GM12878 (cell line): ENCODE measurements around the gene ETNPPL. TPM values are rescaled to one million over a fixed set of nuclear protein-coding genes. Genes with fewer than 3 reads are reported as not detected.

ENCODE experiments used
- ATAC-seq: fragments of 200-7000 bp; cut with Tn5 transposase; 3 replicates; pipeline ENCODE4 v1.9.1; 2020; ENCODE audit warnings: mild to moderate bottlenecking, moderate library complexity
- BruUV-seq: library from RNA; stranded (reverse); fragments of 400-500 nt; replicated peaks from 2 replicates; lab custom pipeline; 2021; lab: Mats Ljungman, UMichigan
- CTCF ChIA-PET: fragments of 300-600 bp; sonication (Branson Sonifier 250); formaldehyde crosslinking; extraction: SDS; loops from one replicate; lab custom pipeline; 2021; ENCODE audit warnings: inconsistent platforms; lab: Yijun Ruan, JAX
- POLR2A ChIA-PET: fragments of 350-600 bp; formaldehyde crosslinking; extraction: SDS; loops from one replicate; lab custom pipeline; 2021; ENCODE audit warnings: inconsistent platforms; lab: Charles Lee
- RAD21 ChIA-PET: fragments of 300-600 bp; sonication (Branson Sonifier 250); formaldehyde crosslinking; loops from one replicate; lab custom pipeline; 2023; ENCODE audit warnings: antibody characterized with exemption; ENCODE audit not compliant: unreplicated experiment; lab: Charles Lee
- SMC1A ChIA-PET: fragments of 300-600 bp; sonication (Branson Sonifier 250); formaldehyde crosslinking; loops from one replicate; lab custom pipeline; 2023; ENCODE audit not compliant: unreplicated experiment, uncharacterized antibody; lab: Charles Lee
- DNase-seq: peaks from one replicate; pipeline ENCODE4 v3.0.0-alpha.2; 2011; ENCODE audit warnings: low read depth, low spot score
- FAIRE-seq: peaks from 3 replicates; lab custom pipeline; 2011; peaks lifted over from hg19 to GRCh38; lab: Jason Lieb, UNC
- H2AFZ ChIP-seq: 2 replicates; pipeline ENCODE4 v1.6.0; 2011; ENCODE audit warnings: low read depth, low read length, control low read depth; ENCODE audit not compliant: control insufficient read depth
- H3K27ac ChIP-seq: 2 replicates; pipeline ENCODE4 v1.5.1; 2011; ENCODE audit warnings: control low read depth; ENCODE audit not compliant: control insufficient read depth, insufficient read depth
- H3K27me3 ChIP-seq, 2 experiments: replicated peaks in 1 of 2; 2 replicates each; pipeline versions ENCODE4 v1.6.0 to v1.6.1; 2011; ENCODE audit warnings: low read length in 1 of 2; ENCODE audit not compliant: control insufficient read depth in 2 of 2, insufficient read depth in 2 of 2
- H3K36me3 ChIP-seq, 2 experiments: 2 replicates each; pipeline ENCODE4 v1.5.1; 2011; ENCODE audit warnings: low read length in 1 of 2; ENCODE audit not compliant: control insufficient read depth in 2 of 2, insufficient read depth in 2 of 2
- H3K4me1 ChIP-seq: 2 replicates; pipeline ENCODE4 v1.6.1; 2011; ENCODE audit warnings: mild to moderate bottlenecking, low read length, moderate library complexity, mixed read lengths; ENCODE audit not compliant: control insufficient read depth, insufficient read depth
- H3K4me2 ChIP-seq: 2 replicates; pipeline ENCODE4 v1.6.0; 2011; ENCODE audit warnings: control low read depth; ENCODE audit not compliant: control insufficient read depth, insufficient read depth
- H3K4me3 ChIP-seq: fragments of 200-600 bp; sonication (generic); 2 replicates; pipeline ENCODE4 v1.5.1; 2016
- H3K79me2 ChIP-seq: 2 replicates; pipeline ENCODE4 v1.6.0; 2011; ENCODE audit warnings: low read length; ENCODE audit not compliant: control insufficient read depth, insufficient read depth
- H3K9ac ChIP-seq: 2 replicates; pipeline ENCODE4 v1.8.0; 2011; ENCODE audit warnings: low read length, control low read depth, mixed read lengths; ENCODE audit not compliant: control insufficient read depth, insufficient read depth
- H3K9me3 ChIP-seq: replicated peaks from 3 replicates; pipeline ENCODE4 v1.5.1; 2011; ENCODE audit warnings: mild to moderate bottlenecking, low read length; ENCODE audit not compliant: control insufficient read depth, insufficient read depth
- H4K20me1 ChIP-seq: 2 replicates; pipeline ENCODE4 v1.6.0; 2011; ENCODE audit not compliant: control insufficient read depth, insufficient read depth
- EZH2 ChIP-seq: IDR thresholded peaks from 2 replicates; pipeline ENCODE4 v1.6.1; 2012; ENCODE audit warnings: low read depth, mild to moderate bottlenecking, control low read depth, inconsistent platforms, low read length, borderline replicate concordance; ENCODE audit not compliant: control insufficient read depth
- IKZF2 ChIP-seq, 2 experiments: fragments of 450-650 bp; IDR thresholded peaks; 2 replicates each; pipeline ENCODE4 v1.6.1; 2017; ENCODE audit warnings: mild to moderate bottlenecking in 2 of 2, moderate library complexity in 2 of 2
- PML ChIP-seq: IDR thresholded peaks from 2 replicates; pipeline ENCODE4 v1.6.1; 2012; ENCODE audit warnings: low read length, inconsistent platforms
- RB1 ChIP-seq: fragments of 450-650 bp; formaldehyde crosslinking; IDR thresholded peaks from 2 replicates; pipeline ENCODE4 v1.6.1; 2017; ENCODE audit warnings: mild to moderate bottlenecking, borderline replicate concordance
- SIN3A ChIP-seq: IDR thresholded peaks from 2 replicates; pipeline ENCODE4 v1.6.1; 2012; ENCODE audit warnings: low read depth, low read length, improper control_type of control experiment
- SMARCA5 ChIP-seq: fragments of 450-650 bp; IDR thresholded peaks from 2 replicates; pipeline ENCODE4 v1.6.1; 2017; ENCODE audit warnings: mild to moderate bottlenecking
- SREBF1 ChIP-seq: IDR thresholded peaks from 2 replicates; pipeline ENCODE4 v1.6.1; 2012; ENCODE audit warnings: mild to moderate bottlenecking, low read length
- STAT1 ChIP-seq: fragments of 450-650 bp; conservative IDR thresholded peaks from 2 replicates; pipeline ENCODE4 v1.6.1; 2014; ENCODE audit warnings: antibody characterized with exemption, mild to moderate bottlenecking
- ZNF384 ChIP-seq: IDR thresholded peaks from 2 replicates; pipeline ENCODE4 v1.6.1; 2012; ENCODE audit warnings: low read depth, mild to moderate bottlenecking, low read length, improper control_type of control experiment, borderline replicate concordance
- WGBS: methylation state at CpG from one replicate; pipeline ENCODE4 v1.1.6; 2016; ENCODE audit warnings: low lambda C conversion rate; ENCODE audit not compliant: insufficient replicate concordance, insufficient coverage; ENCODE audit errors: missing lambda C conversion rate; 5-methylcytosine and 5-hydroxymethylcytosine counted together
- in situ Hi-C: fragments of 300-500 bp; cut with MboI; formaldehyde crosslinking; loops from 9 replicates; pipeline ENCODE4 v1.14.3; 2018; ENCODE audit warnings: mixed read lengths
- intact Hi-C: fragments of 100-400 bp; cut with micrococcal nuclease; formaldehyde crosslinking; loops from one replicate; pipeline ENCODE4 v1.14.2; 2022; ENCODE audit not compliant: unreplicated experiment
- polyA plus RNA-seq, 11 experiments: library from polyadenylated mRNA; depleted of rRNA in 4 of 11; unstranded in 6 of 11; stranded (reverse) in 5 of 11; fragments of >200 nt; fragmentation: Nextera tagmentation in 4 of 11; fragmentation: Illumina TruSeq in 1 of 11; extraction: Ambion mirVana in 4 of 11; extraction: Trizol in 1 of 11; gene quantifications; 1 replicate in 1 of 11; 2 replicates in 10 of 11; pipeline versions ENCODE4 v1.2.1 to v1.2.3, GENCODE V29; 2011 to 2016; ENCODE audit warnings: inconsistent platforms in 2 of 11, missing spikeins in 2 of 11, low read depth in 1 of 11
- total RNA-seq, 4 experiments: library from RNA; depleted of rRNA in 3 of 4; stranded (reverse); fragments of >200 nt in 3 of 4; fragmentation: Illumina TruSeq in 1 of 4; extraction: Trizol in 1 of 4; gene quantifications; 2 replicates each; pipeline versions ENCODE4 v1.2.1 to v1.2.3, GENCODE V29; 2013 to 2021
- TF ChIP-seq, protein P1 (sequence below): IDR thresholded peaks from 2 replicates; pipeline ENCODE4 v1.6.1; 2012; ENCODE audit warnings: low read depth, low read length, improper control_type of control experiment

Gene ETNPPL
- total and polyA plus RNA-seq, 10 of the 15 experiments (the other 5 are each of a cell fraction or from before 2014, with no cell fraction given) = not detected

DNA sequence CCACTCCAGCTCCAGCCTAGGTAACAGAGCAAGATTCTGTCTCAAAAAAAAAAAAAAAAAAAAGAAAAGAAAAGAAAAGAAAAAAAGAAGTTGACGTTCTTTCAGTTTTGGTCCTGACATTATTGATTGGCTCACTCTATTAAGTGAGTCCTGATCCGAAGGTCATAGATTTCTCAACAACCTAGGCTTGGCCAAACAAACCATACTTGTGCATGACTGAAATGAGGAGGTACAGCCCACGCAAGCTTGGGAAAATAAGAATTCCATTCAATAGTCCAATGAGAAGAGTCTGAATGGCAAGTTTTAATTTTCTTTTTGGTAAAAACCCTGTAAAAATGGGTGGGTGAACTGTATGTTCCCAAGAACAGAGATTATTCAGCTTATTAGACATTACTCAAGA is 3.2 kb upstream of the ETNPPL start (continued):
- no peak for TF ChIP-seq IKZF2 (IDR thresholded peaks at IDR 0.05)

DNA sequence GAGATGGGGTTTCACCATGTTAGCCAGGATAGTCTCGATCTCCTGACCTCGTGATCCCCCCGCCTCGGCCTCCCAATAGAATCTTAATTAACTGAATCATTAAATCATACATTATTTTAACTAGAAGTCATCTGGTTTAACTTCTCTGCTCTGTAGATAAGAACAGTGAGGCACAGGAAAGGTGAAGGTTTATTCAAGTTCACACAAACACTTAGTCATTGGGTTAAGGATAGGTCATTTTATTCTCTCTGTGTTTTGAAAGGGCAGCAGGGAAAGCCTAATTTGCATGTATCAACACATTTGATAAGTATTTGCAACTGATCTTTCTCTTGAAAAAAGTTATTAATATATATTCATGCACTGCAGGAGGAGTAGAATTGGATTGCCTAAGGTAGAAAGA is 1.1 kb upstream of the ETNPPL start:
- 24% methylated on average over 4 of the region's 4 CpGs for WGBS
- DNase-seq = no peak
- no peak overlapping the region for H2AFZ ChIP-seq
- BruUV-seq = no TSS peak
- FAIRE-seq = no peak
- CTCF ChIA-PET = no interaction called here
- no peak overlapping the region for H3K4me3 ChIP-seq
- no peak overlapping the region for H3K9ac ChIP-seq
- peaks cover 0 to 11% of the 10 kb centered on the region in 2 experiments; a peak in 3 of 4 replicates for H3K27me3 ChIP-seq
- no peaks in the 10 kb centered on the region for H3K4me1 ChIP-seq
- SMC1A ChIA-PET = no interaction called here
- no peaks in the 10 kb centered on the region for H3K36me3 ChIP-seq
- no peak overlapping the region for H3K4me2 ChIP-seq
- H4K20me1 ChIP-seq = no peaks in the 10 kb centered on the region
- in situ Hi-C loops (no loop called here), intact Hi-C loops (no loop called here)
- TF ChIP-seq SREBF1 (no peak), SMARCA5 (no peak), EZH2 (no peak), PML (no peak), SIN3A (no peak), STAT1 (no peak), RB1 (no peak), ZNF384 (no peak)
- TF ChIP-seq, protein P1, sequence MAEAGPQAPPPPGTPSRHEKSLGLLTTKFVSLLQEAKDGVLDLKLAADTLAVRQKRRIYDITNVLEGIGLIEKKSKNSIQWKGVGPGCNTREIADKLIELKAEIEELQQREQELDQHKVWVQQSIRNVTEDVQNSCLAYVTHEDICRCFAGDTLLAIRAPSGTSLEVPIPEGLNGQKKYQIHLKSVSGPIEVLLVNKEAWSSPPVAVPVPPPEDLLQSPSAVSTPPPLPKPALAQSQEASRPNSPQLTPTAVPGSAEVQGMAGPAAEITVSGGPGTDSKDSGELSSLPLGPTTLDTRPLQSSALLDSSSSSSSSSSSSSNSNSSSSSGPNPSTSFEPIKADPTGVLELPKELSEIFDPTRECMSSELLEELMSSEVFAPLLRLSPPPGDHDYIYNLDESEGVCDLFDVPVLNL = no peak
- H3K27ac ChIP-seq = no peak overlapping the region
- no peak for ATAC-seq
- POLR2A ChIA-PET = no interaction called here
- no peaks in the 10 kb centered on the region for H3K79me2 ChIP-seq
- RAD21 ChIA-PET = no interaction called here
- H3K9me3 ChIP-seq = no peaks in the 10 kb centered on the region
